ENCODE results near the gene HRH3.

HRH3 gene

GRCh38 chr20:62243906-62244515 lies 23.9 kb upstream of the HRH3 start:
- no peak for DNase-seq

GRCh38 chr20:62243106-62243505 lies 23.0 kb upstream of the HRH3 start:
- DNase-seq = no peak

DNA sequence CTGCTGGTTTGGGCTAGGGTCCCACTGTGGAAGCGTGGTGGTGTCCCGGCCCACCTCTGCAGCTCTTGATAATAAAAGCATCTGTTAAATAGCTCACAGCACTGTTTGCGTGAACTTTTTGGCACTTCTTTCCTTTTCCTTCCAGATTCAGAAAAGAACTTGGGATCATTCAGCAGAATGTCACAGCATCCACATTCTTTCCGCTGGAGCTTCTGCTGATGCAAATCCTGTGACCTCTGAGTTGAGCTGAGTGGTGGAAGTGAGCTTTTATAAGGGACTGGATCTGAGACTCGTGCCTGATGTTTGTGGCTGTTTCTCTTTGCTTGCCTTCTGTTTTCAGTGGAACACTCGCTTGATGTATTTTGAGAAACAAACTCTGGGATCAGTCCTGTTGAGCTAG lies 22.1 kb upstream of the HRH3 start:
- no peak for DNase-seq

GRCh38 chr20:62241506-62241905 lies 21.4 kb upstream of the HRH3 start:
- no peak for DNase-seq

- DNase-seq = no peak
These were observed 20.1 kb upstream of the HRH3 start for GRCh38 chr20:62240020-62240685.

GRCh38 chr20:62239278-62239879 lies 19.3 kb upstream of the HRH3 start:
- no peak for DNase-seq

DNA sequence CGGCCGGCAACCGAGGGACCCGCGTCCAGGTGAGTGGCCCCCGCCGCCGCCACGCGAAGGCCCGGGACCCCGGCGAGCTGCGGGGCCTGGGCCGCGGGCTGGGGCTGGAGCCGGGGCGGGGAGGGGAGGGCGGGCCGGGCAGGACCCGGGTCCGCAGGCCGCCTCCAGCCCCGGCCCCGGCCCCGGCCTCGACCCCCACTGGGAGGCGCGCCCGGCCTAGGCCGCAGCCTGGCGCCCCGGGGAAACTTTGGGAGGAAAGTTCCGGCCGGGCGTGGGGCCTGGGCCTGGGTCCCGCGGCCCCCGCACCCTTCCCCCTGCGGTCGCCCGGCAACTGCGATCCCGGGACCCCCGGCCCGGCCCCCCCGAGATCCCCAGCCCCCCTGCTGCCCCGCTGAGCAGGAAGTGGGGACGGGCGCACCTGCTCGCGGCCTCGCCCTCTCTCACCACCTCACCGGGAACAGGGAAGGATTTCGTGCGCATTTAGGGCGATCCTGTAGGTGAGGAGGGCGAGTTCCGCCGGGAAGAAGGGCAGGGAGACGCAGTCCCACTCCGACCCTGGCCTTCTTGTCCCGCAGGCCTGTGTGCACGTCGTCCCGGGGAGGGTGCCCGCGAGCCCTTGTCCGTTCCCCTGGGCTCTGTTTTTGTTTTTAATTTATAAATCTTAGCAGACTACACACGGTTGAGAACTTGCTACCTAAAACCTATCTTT lies 18.6 kb upstream of the HRH3 start:
- DNase-seq = peak in 1 of 2 donors; percentile 1

- DNase-seq = peak; percentile 100
These were observed 17.9 kb upstream of the HRH3 start, which contains the start of gene OSBPL2 for GRCh38 chr20:62237801-62238568. Gene OSBPL2, plus strand, starts transcription at chr20:62238521. Its CDS starts 17,664 bp downstream, at chr20:62256185.

DNA sequence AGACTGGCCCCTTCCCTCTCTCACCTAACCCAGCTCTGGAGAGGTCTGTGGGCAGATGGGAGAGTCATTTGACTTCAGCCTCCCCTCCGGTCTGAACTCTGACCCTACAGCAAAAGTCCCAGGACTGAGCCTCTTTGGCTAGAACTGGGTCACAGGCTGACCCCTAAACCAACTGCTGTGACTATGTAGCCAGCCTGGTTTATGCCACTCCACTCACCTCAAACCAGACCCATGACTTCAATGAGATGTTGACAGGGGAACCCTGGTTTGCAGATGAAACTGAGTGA lies 17.4 kb upstream of the HRH3 start:
- DNase-seq = no peak

- no peak for DNase-seq
These were observed 16.9 kb upstream of the HRH3 start for GRCh38 chr20:62236766-62237513.

- DNase-seq = no peak
These were observed 16.1 kb upstream of the HRH3 start for GRCh38 chr20:62236200-62236599.

GRCh38 chr20:62235777-62236157 lies 15.7 kb upstream of the HRH3 start:
- DNase-seq = no peak

- no peak for DNase-seq
These were observed 15.1 kb upstream of the HRH3 start for GRCh38 chr20:62235001-62235776.

GRCh38 chr20:62234339-62234738 lies 14.3 kb upstream of the HRH3 start:
- DNase-seq = no peak

- DNase-seq = no peak
These were observed 13.6 kb upstream of the HRH3 start for GRCh38 chr20:62233684-62234083.

GRCh38 chr20:62232770-62233645 lies 12.9 kb upstream of the HRH3 start:
- no peak for DNase-seq

DNA sequence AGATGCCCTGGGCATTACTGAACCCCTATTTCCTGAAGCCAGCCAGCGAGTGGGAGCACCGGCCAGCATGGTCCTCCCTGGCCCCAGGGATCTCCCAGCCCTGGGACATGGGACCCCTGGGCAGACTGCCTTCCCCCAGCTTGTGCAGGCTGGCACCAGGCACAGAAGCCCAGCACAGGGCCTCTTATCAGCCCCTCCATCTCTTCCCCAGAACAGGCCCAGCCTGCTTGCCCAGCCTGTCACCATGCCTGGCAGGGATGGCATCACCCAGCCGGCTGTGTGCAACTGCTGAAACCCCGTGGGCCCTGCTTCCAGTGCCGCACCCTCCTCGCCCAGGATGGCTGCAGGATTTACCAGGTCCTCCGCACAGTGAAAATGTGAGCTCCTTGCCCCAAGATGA lies 12.1 kb upstream of the HRH3 start:
- DNase-seq = no peak

DNA sequence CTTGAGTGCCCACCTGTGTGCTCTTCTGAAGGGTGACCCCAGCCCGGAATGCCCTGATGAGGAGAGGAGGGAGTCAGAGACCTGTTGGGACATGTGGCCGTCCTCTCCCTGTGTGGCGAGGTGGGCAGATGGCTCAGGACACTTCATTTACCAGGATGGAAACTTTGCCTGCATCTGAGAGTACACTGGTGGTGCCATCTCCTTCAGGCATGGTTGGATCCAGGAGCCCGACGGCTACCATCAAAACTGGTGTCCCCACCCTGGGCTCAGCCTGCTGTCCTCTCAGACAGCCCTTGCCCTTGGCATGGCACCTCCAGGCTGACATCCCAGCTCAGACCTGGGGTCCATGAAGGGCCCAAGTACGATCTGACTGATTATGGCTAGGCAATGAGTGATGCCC lies 11.2 kb upstream of the HRH3 start:
- DNase-seq = no peak

- DNase-seq = no peak
These were observed 10.6 kb upstream of the HRH3 start for GRCh38 chr20:62230696-62231095.

DNA sequence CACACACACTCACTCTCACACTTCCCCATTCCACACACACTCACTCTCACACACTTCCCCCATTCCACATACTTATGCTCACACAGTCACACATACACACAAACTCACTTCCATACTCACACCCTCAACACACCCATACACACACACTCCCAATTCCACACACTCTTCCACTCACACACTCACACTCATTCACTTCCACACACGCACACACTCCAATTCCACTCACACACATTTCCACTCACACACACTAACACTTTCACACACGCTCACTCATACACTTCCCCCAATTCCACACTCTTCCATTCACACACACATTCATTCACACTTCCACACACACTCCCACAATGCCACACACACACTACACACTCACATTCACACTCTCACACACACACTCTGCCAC lies 10.2 kb upstream of the HRH3 start:
- no peak for DNase-seq

DNA sequence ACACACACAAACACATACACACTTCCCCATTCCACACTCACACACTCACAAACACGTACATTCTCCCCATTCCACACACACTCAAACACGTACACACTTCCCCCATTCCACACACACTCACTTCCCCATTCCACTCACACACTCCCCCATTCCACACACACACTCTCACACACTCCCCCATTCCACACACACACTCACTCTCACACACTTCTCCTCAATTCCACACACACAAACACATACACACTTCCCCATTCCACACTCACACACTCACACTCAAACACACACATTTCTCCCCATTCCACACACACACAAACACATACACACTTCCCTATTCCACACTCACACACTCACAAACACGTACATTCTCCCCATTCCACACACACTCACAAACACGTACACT lies 9.6 kb upstream of the HRH3 start:
- DNase-seq = no peak
